ENCODE results near the gene RO60. TPM values are rescaled to one million over a fixed set of nuclear protein-coding genes. Genes with fewer than 3 reads are reported as not detected.

The RO60 gene
- polyA plus RNA-seq, 1 of the 3 experiments (the other 2 are of a cell fraction) = 6.4 TPM

DNA sequence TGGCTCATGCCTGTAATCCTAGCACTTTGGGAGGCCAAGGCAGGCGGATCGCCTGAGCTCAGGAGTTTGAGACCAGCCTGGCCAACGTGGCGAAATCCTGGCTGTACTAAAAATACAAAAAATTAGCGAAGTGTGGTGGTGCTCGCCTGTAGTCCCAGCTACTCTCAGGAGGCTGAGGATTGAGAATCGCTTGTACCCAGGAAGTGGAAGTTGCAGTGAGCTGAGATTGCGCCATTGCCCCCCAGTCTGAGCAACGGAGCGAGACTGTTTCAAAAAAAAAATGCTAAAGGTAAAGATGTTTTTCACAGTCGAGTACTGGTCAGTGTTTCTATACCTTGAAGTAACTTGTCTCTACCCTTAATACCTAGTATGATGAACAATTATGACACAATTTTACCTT, 34.7 kb downstream of the RO60 start:
- WGBS (ENCODE audit: low lambda C conversion rate) = 97% methylated on average over 11 of the region's 11 CpGs

DNA sequence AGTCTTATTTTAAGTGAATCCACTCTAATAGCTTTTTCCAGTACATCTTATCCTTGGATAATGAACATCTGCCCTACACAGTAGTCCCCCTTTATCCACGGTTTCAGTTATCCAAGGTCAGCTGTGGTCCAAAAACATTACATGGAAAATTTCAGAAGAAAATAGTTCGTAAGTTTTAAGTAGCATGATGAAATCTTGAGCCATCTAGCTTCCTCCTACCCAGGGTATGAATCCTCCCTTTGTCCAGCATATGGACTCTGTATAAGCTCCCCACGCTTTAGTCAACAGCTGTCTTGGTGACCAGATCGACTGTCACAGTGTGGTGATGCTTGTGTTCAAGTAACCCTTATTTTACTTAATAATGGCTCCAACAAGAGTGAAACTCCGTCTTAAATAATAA, 43.2 kb downstream of the RO60 start:
- no peaks in the 10 kb centered on the region for H3K9me3 ChIP-seq
- H3F3A ChIP-seq (replicated peaks; ENCODE audit: insufficient read depth) = peaks cover 21% of the 10 kb centered on the region
- no peak for DNase-seq
- H3K27me3 ChIP-seq (ENCODE audit: insufficient read depth) = no peaks in the 10 kb centered on the region
- no peak overlapping the region for H3K4me3 ChIP-seq (ENCODE audit: low read depth in 2 of 2, low read length in 1 of 2)
- CTCF ChIA-PET = interaction anchor here (3.5 kb wide), 1 partner anchor 20 kb away, joined by 19 read pairs; the partner anchor contains the start of gene CDC73
- peaks cover 7 to 11% of the 10 kb centered on the region in 2 experiments; a peak in 3 of 4 replicates for H3K4me1 ChIP-seq (ENCODE audit: control insufficient read depth in 1 of 2, insufficient read depth in 2 of 2, low read depth in 1 of 2, low read length in 1 of 2)
- no peak overlapping the region for H3K9ac ChIP-seq
- no peaks in the 10 kb centered on the region for H3K9me2 ChIP-seq
- H2AFZ ChIP-seq (ENCODE audit: low read depth) = no peak overlapping the region
- H4K20me1 ChIP-seq (ENCODE audit: insufficient read depth) = no peaks in the 10 kb centered on the region; the same call in 1 of the 2 replicates
- peaks cover 45% of the 10 kb centered on the region for H3K79me2 ChIP-seq (ENCODE audit: insufficient read depth)
- peaks cover 22 to 33% of the 10 kb centered on the region in 2 experiments for H3K36me3 ChIP-seq (replicated peaks in 1 of 2; ENCODE audit: control insufficient read depth in 1 of 2, insufficient read depth in 2 of 2, low read length in 1 of 2)
- WGBS (ENCODE audit: low lambda C conversion rate) = 98% methylated on average over 5 of the region's 5 CpGs
- H3K4me2 ChIP-seq = no peak overlapping the region
- H3K27ac ChIP-seq (ENCODE audit: low read depth in 2 of 2, low read length in 1 of 2) = no peak overlapping the region
- no peak for TF ChIP-seq MEF2A (IDR thresholded peaks at IDR 0.05; ENCODE audit: borderline replicate concordance, low read depth)
- TF ChIP-seq GABPA (IDR thresholded peaks at IDR 0.05; ENCODE audit: low read depth) = no peak
- no peak for TF ChIP-seq FOSL2 (IDR thresholded peaks at IDR 0.05; ENCODE audit: borderline replicate concordance, low read depth)
- TF ChIP-seq EP300 (IDR thresholded peaks at IDR 0.05; ENCODE audit: borderline replicate concordance in 1 of 2, low read depth in 1 of 2, low read length in 1 of 2) = no peak
- no peak for TF ChIP-seq TEAD4 (IDR thresholded peaks at IDR 0.05; ENCODE audit: borderline replicate concordance, insufficient read depth)
- TF ChIP-seq ELF1 (IDR thresholded peaks at IDR 0.05) = no peak
- no peak for TF ChIP-seq RXRA (IDR thresholded peaks at IDR 0.05; ENCODE audit: borderline replicate concordance, low read depth)
- TF ChIP-seq POLR2AphosphoS5 (IDR thresholded peaks at IDR 0.05; ENCODE audit: low read depth, low read length) = no peak
- TF ChIP-seq, protein P1, sequence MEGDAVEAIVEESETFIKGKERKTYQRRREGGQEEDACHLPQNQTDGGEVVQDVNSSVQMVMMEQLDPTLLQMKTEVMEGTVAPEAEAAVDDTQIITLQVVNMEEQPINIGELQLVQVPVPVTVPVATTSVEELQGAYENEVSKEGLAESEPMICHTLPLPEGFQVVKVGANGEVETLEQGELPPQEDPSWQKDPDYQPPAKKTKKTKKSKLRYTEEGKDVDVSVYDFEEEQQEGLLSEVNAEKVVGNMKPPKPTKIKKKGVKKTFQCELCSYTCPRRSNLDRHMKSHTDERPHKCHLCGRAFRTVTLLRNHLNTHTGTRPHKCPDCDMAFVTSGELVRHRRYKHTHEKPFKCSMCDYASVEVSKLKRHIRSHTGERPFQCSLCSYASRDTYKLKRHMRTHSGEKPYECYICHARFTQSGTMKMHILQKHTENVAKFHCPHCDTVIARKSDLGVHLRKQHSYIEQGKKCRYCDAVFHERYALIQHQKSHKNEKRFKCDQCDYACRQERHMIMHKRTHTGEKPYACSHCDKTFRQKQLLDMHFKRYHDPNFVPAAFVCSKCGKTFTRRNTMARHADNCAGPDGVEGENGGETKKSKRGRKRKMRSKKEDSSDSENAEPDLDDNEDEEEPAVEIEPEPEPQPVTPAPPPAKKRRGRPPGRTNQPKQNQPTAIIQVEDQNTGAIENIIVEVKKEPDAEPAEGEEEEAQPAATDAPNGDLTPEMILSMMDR (IDR thresholded peaks at IDR 0.05) = no peak
- POLR2A ChIA-PET = no interaction called here

More for the DNA sequence above, 34.7 kb downstream of the RO60 start:
- H3F3A ChIP-seq (replicated peaks; ENCODE audit: insufficient read depth) = peaks cover 14% of the 10 kb centered on the region
- no peak for TF ChIP-seq JUND (IDR thresholded peaks at IDR 0.05)
- TF ChIP-seq FOSL2 (IDR thresholded peaks at IDR 0.05; ENCODE audit: borderline replicate concordance, low read depth) = no peak
- TF ChIP-seq RAD21 (IDR thresholded peaks at IDR 0.05; ENCODE audit: low read length) = no peak
- no peak for TF ChIP-seq NRF1 (IDR thresholded peaks at IDR 0.05; ENCODE audit: low read depth, low read length)
- TF ChIP-seq, protein P2, sequence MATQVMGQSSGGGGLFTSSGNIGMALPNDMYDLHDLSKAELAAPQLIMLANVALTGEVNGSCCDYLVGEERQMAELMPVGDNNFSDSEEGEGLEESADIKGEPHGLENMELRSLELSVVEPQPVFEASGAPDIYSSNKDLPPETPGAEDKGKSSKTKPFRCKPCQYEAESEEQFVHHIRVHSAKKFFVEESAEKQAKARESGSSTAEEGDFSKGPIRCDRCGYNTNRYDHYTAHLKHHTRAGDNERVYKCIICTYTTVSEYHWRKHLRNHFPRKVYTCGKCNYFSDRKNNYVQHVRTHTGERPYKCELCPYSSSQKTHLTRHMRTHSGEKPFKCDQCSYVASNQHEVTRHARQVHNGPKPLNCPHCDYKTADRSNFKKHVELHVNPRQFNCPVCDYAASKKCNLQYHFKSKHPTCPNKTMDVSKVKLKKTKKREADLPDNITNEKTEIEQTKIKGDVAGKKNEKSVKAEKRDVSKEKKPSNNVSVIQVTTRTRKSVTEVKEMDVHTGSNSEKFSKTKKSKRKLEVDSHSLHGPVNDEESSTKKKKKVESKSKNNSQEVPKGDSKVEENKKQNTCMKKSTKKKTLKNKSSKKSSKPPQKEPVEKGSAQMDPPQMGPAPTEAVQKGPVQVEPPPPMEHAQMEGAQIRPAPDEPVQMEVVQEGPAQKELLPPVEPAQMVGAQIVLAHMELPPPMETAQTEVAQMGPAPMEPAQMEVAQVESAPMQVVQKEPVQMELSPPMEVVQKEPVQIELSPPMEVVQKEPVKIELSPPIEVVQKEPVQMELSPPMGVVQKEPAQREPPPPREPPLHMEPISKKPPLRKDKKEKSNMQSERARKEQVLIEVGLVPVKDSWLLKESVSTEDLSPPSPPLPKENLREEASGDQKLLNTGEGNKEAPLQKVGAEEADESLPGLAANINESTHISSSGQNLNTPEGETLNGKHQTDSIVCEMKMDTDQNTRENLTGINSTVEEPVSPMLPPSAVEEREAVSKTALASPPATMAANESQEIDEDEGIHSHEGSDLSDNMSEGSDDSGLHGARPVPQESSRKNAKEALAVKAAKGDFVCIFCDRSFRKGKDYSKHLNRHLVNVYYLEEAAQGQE (IDR thresholded peaks at IDR 0.05; ENCODE audit: low read depth, low read length) = no peak
- TF ChIP-seq, protein P3, sequence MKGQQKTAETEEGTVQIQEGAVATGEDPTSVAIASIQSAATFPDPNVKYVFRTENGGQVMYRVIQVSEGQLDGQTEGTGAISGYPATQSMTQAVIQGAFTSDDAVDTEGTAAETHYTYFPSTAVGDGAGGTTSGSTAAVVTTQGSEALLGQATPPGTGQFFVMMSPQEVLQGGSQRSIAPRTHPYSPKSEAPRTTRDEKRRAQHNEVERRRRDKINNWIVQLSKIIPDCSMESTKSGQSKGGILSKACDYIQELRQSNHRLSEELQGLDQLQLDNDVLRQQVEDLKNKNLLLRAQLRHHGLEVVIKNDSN (IDR thresholded peaks at IDR 0.05; ENCODE audit: borderline replicate concordance, low read depth) = no peak
- TF ChIP-seq FOXJ3 (CRISPR knock-in tag; IDR thresholded peaks at IDR 0.05) = no peak
- no peak for TF ChIP-seq RFX5 (IDR thresholded peaks at IDR 0.05; ENCODE audit: low read length)
- TF ChIP-seq SMC3 (IDR thresholded peaks at IDR 0.05; ENCODE audit: low read depth, low read length) = no peak
- TF ChIP-seq TAF1 (IDR thresholded peaks at IDR 0.05; ENCODE audit: borderline replicate concordance, low read depth, low read length) = no peak
- no peak for DNase-seq
- no peak overlapping the region for H3K4me2 ChIP-seq
- H3K36me3 ChIP-seq (replicated peaks in 1 of 2; ENCODE audit: control insufficient read depth in 1 of 2, insufficient read depth in 2 of 2, low read length in 1 of 2) = peaks cover 78 to 79% of the 10 kb centered on the region in 2 experiments
- CTCF ChIA-PET = interaction anchor here (1.3 kb wide), 1 partner anchor 27 kb away, joined by 3 read pairs; no protein-coding TSS in a partner anchor
- H3K9me3 ChIP-seq = no peaks in the 10 kb centered on the region
- H3K27ac ChIP-seq (ENCODE audit: low read depth in 2 of 2, low read length in 1 of 2) = no peak overlapping the region
- H4K20me1 ChIP-seq (ENCODE audit: insufficient read depth) = no peaks in the 10 kb centered on the region
- no peaks in the 10 kb centered on the region for H3K9me2 ChIP-seq
- no peaks in the 10 kb centered on the region for H3K4me1 ChIP-seq (ENCODE audit: control insufficient read depth in 1 of 2, insufficient read depth in 2 of 2, low read depth in 1 of 2, low read length in 1 of 2)
- H2AFZ ChIP-seq (ENCODE audit: low read depth) = no peak overlapping the region
- no peak overlapping the region for H3K4me3 ChIP-seq (ENCODE audit: low read depth in 2 of 2, low read length in 1 of 2)
- H3K27me3 ChIP-seq (ENCODE audit: insufficient read depth) = no peaks in the 10 kb centered on the region
- no peaks in the 10 kb centered on the region for H3K79me2 ChIP-seq (ENCODE audit: insufficient read depth)
- no peak overlapping the region for H3K9ac ChIP-seq
- POLR2A ChIA-PET = no interaction called here
